Neural cell (in vitro differentiated cells): ENCODE measurements around the gene PPP1R9B. TPM values are rescaled to one million over a fixed set of nuclear protein-coding genes. Genes with fewer than 3 reads are reported as not detected.

Experiments used
- H2AFZ ChIP-seq: fragments of 200-600, 300-800 bp; sonication (generic), shearing (Covaris generic); 2 replicates; pipeline ENCODE4 v1.6.0; 2014; ENCODE audit warnings: low read depth, mild to moderate bottlenecking, antibody characterized with exemption, low read length, moderate library complexity
- H3F3A ChIP-seq: fragments of 200-600 bp; shearing (Covaris generic); 2 replicates; pipeline ENCODE4 v1.6.1; 2016; ENCODE audit warnings: mild to moderate bottlenecking, moderate library complexity, mixed read lengths, antibody characterized with exemption, low read length; ENCODE audit not compliant: insufficient read depth, poor library complexity, severe bottlenecking
- H3K27ac ChIP-seq: fragments of 200-600, 300-800 bp; sonication (generic), shearing (Covaris generic); 2 replicates; pipeline ENCODE4 v1.5.1; 2014; ENCODE audit warnings: mild to moderate bottlenecking, low read length, moderate library complexity
- H3K27me3 ChIP-seq: fragments of 300-800, 200-600 bp; sonication (generic), shearing (Covaris generic); 2 replicates; pipeline ENCODE4 v1.6.0; 2014; ENCODE audit warnings: mild to moderate bottlenecking, low read depth, low read length, moderate library complexity; ENCODE audit not compliant: insufficient read depth
- H3K36me3 ChIP-seq: fragments of 300-800, 200-600 bp; sonication (generic), shearing (Covaris generic); 2 replicates; pipeline ENCODE4 v1.5.1; 2014; ENCODE audit warnings: mild to moderate bottlenecking, antibody characterized with exemption, low read length, moderate library complexity; ENCODE audit not compliant: insufficient read depth
- H3K4me2 ChIP-seq: fragments of 300-800, 200-600 bp; sonication (generic), shearing (Covaris generic); 2 replicates; pipeline ENCODE4 v1.6.0; 2014; ENCODE audit warnings: mild to moderate bottlenecking, low read length
- H3K4me3 ChIP-seq: fragments of 300-800, 200-600 bp; sonication (generic), shearing (Covaris generic); 2 replicates; pipeline ENCODE4 v1.5.1; 2014; ENCODE audit warnings: mild to moderate bottlenecking, low read length, moderate library complexity
- H3K79me2 ChIP-seq: fragments of 200-600 bp; shearing (Covaris generic); replicated peaks from 2 replicates; pipeline ENCODE4 v1.6.0; 2014; ENCODE audit warnings: mild to moderate bottlenecking, low read length, moderate library complexity; ENCODE audit not compliant: insufficient read depth
- H3K9ac ChIP-seq: fragments of 300-800, 200-600 bp; sonication (generic), shearing (Covaris generic); 2 replicates; pipeline ENCODE4 v1.6.1; 2016; ENCODE audit warnings: mild to moderate bottlenecking, low read length, mixed read lengths
- H3K9me2 ChIP-seq: fragments of 200-600 bp; shearing (Covaris generic); 2 replicates; pipeline ENCODE4 v1.6.1; 2016; ENCODE audit warnings: mild to moderate bottlenecking, low read length, mixed read lengths; ENCODE audit not compliant: insufficient read depth
- H3K9me3 ChIP-seq: fragments of 200-600, 300-800 bp; sonication (generic), shearing (Covaris generic); 2 replicates; pipeline ENCODE4 v1.6.1; 2016; ENCODE audit warnings: mild to moderate bottlenecking, mixed run types, low read length, moderate library complexity, mixed read lengths
- H4K20me1 ChIP-seq: fragments of 200-600 bp; shearing (Covaris generic); 2 replicates; pipeline ENCODE4 v1.6.1; 2016; ENCODE audit warnings: mild to moderate bottlenecking, mixed run types; ENCODE audit not compliant: insufficient read depth
- EP300 ChIP-seq: fragments of 450-650 bp; conservative IDR thresholded peaks from 2 replicates; pipeline ENCODE4 v1.6.1; 2014; ENCODE audit warnings: antibody characterized with exemption, mild to moderate bottlenecking, moderate library complexity; ENCODE audit not compliant: poor library complexity, severe bottlenecking
- EZH2 ChIP-seq: fragments of 200-600, 300-800 bp; shearing (Covaris generic), sonication (generic); IDR thresholded peaks from 2 replicates; pipeline ENCODE4 v1.6.1; 2014; ENCODE audit warnings: antibody characterized with exemption, low read length, borderline replicate concordance, mild to moderate bottlenecking; ENCODE audit not compliant: insufficient read depth, poor library complexity, severe bottlenecking
- MXI1 ChIP-seq: fragments of 450-650 bp; conservative IDR thresholded peaks from 2 replicates; pipeline ENCODE4 v1.6.1; 2014; ENCODE audit warnings: antibody characterized with exemption, mild to moderate bottlenecking; ENCODE audit not compliant: poor library complexity, severe bottlenecking
- POLR2AphosphoS5 ChIP-seq: IDR thresholded peaks from 2 replicates; pipeline ENCODE4 v1.6.1; 2012
- RAD21 ChIP-seq: fragments of 450-650 bp; conservative IDR thresholded peaks from 2 replicates; pipeline ENCODE4 v1.6.1; 2014; ENCODE audit warnings: antibody characterized with exemption, mild to moderate bottlenecking, moderate library complexity
- SMC3 ChIP-seq: fragments of 450-650 bp; conservative IDR thresholded peaks from 2 replicates; pipeline ENCODE4 v1.6.1; 2014; ENCODE audit warnings: antibody characterized with exemption, mild to moderate bottlenecking, moderate library complexity; ENCODE audit not compliant: poor library complexity
- TAF1 ChIP-seq: IDR thresholded peaks from 2 replicates; pipeline ENCODE4 v1.6.1; 2012; ENCODE audit warnings: low read depth
- polyA plus RNA-seq: library from polyadenylated mRNA; depleted of rRNA; stranded (reverse); fragments of >200 nt; gene quantifications from 2 replicates; pipeline ENCODE4 v1.2.3, GENCODE V29; 2014
- TF ChIP-seq, protein P1 (sequence below): IDR thresholded peaks from 2 replicates; pipeline ENCODE4 v1.6.1; 2012; ENCODE audit warnings: borderline replicate concordance
- TF ChIP-seq, protein P2 (sequence below): fragments of 450-650 bp; IDR thresholded peaks from 2 replicates; pipeline ENCODE4 v1.5.1; 2014; ENCODE audit warnings: antibody characterized with exemption, mild to moderate bottlenecking, moderate library complexity; ENCODE audit not compliant: poor library complexity, severe bottlenecking

The PPP1R9B gene
- polyA plus RNA-seq, 1 donor from 2014 or later: 29.2 TPM

GRCh38 chr17:50163843-50164696 lies 13.6 kb upstream of the PPP1R9B start:
- Histone ChIP-seq H3K4me2 (no peak overlapping the region), H3K27ac (no peak overlapping the region), H3K9ac (no peak overlapping the region), H3K4me3 (no peak overlapping the region), H3K27me3 (no peaks in the 10 kb centered on the region), H3K9me3 (no peaks in the 10 kb centered on the region), H4K20me1 (no peaks in the 10 kb centered on the region), H3K9me2 (no peaks in the 10 kb centered on the region), H3K79me2 (no peaks in the 10 kb centered on the region), H3K36me3 (no peaks in the 10 kb centered on the region), H3F3A (no peaks in the 10 kb centered on the region), H2AFZ (no peak overlapping the region)
- TF ChIP-seq RAD21 (no peak), EZH2 (no peak)

- Histone ChIP-seq H2AFZ (no peak overlapping the region), H3K4me2 (no peak overlapping the region), H3K9ac (no peak overlapping the region), H3K27me3 (no peaks in the 10 kb centered on the region), H3K9me2 (no peaks in the 10 kb centered on the region), H3K27ac (peak overlapping the region; percentile 94), H3K4me3 (no peak overlapping the region), H4K20me1 (no peaks in the 10 kb centered on the region), H3K79me2 (no peaks in the 10 kb centered on the region), H3K9me3 (no peaks in the 10 kb centered on the region), H3F3A (no peaks in the 10 kb centered on the region), H3K36me3 (no peaks in the 10 kb centered on the region)
- no peak for TF ChIP-seq RAD21
- no peak for TF ChIP-seq EZH2
- no peak for TF ChIP-seq MXI1
- no peak for TF ChIP-seq POLR2AphosphoS5
- TF ChIP-seq EP300: no peak
- no peak for TF ChIP-seq TAF1
- no peak for TF ChIP-seq SMC3
- TF ChIP-seq, protein P1, sequence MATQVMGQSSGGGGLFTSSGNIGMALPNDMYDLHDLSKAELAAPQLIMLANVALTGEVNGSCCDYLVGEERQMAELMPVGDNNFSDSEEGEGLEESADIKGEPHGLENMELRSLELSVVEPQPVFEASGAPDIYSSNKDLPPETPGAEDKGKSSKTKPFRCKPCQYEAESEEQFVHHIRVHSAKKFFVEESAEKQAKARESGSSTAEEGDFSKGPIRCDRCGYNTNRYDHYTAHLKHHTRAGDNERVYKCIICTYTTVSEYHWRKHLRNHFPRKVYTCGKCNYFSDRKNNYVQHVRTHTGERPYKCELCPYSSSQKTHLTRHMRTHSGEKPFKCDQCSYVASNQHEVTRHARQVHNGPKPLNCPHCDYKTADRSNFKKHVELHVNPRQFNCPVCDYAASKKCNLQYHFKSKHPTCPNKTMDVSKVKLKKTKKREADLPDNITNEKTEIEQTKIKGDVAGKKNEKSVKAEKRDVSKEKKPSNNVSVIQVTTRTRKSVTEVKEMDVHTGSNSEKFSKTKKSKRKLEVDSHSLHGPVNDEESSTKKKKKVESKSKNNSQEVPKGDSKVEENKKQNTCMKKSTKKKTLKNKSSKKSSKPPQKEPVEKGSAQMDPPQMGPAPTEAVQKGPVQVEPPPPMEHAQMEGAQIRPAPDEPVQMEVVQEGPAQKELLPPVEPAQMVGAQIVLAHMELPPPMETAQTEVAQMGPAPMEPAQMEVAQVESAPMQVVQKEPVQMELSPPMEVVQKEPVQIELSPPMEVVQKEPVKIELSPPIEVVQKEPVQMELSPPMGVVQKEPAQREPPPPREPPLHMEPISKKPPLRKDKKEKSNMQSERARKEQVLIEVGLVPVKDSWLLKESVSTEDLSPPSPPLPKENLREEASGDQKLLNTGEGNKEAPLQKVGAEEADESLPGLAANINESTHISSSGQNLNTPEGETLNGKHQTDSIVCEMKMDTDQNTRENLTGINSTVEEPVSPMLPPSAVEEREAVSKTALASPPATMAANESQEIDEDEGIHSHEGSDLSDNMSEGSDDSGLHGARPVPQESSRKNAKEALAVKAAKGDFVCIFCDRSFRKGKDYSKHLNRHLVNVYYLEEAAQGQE: no peak
- TF ChIP-seq, protein P2, sequence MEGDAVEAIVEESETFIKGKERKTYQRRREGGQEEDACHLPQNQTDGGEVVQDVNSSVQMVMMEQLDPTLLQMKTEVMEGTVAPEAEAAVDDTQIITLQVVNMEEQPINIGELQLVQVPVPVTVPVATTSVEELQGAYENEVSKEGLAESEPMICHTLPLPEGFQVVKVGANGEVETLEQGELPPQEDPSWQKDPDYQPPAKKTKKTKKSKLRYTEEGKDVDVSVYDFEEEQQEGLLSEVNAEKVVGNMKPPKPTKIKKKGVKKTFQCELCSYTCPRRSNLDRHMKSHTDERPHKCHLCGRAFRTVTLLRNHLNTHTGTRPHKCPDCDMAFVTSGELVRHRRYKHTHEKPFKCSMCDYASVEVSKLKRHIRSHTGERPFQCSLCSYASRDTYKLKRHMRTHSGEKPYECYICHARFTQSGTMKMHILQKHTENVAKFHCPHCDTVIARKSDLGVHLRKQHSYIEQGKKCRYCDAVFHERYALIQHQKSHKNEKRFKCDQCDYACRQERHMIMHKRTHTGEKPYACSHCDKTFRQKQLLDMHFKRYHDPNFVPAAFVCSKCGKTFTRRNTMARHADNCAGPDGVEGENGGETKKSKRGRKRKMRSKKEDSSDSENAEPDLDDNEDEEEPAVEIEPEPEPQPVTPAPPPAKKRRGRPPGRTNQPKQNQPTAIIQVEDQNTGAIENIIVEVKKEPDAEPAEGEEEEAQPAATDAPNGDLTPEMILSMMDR: no peak
These were observed 12.2 kb upstream of the PPP1R9B start for GRCh38 chr17:50162466-50163254.
